ENCODE measurements around the gene SLIT3. TPM values are rescaled to one million over a fixed set of nuclear protein-coding genes. Genes with fewer than 3 reads are reported as not detected.

Gene SLIT3
- total RNA-seq, 3 donors from 2014 or later: 30.7 to 103 (median 54.1) TPM

GRCh38 chr5:168885324-168886120, 415.4 kb downstream of the SLIT3 start:
- Histone ChIP-seq H3K27ac (peak overlapping the region in 1 of 2 donors; percentile 52), H3K4me3 (no peak overlapping the region), H3K4me1 (no peaks in the 10 kb centered on the region), H3K27me3 (no peaks in the 10 kb centered on the region), H3K36me3 (no peaks in the 10 kb centered on the region), H3K9me3 (no peaks in the 10 kb centered on the region)
- no peak for TF ChIP-seq CTCF (IDR thresholded peaks at IDR 0.05)
- no peak for TF ChIP-seq POLR2AphosphoS5 (IDR thresholded peaks at IDR 0.05)
- TF ChIP-seq POLR2A (IDR thresholded peaks at IDR 0.05): no peak
- intact Hi-C loops (cut with DNase I; ENCODE audit: low total_unique reads): no loop called here
- DNase-seq (ENCODE audit: low spot score in 2 of 2): no peak

- Histone ChIP-seq H3K27me3 (no peaks in the 10 kb centered on the region), H3K27ac (no peak overlapping the region), H3K4me1 (no peaks in the 10 kb centered on the region), H3K36me3 (no peaks in the 10 kb centered on the region), H3K4me3 (no peak overlapping the region), H3K9me3 (no peaks in the 10 kb centered on the region)
- no peak for DNase-seq (ENCODE audit: low spot score in 2 of 2)
- TF ChIP-seq POLR2AphosphoS5 (IDR thresholded peaks at IDR 0.05) (no peak), CTCF (IDR thresholded peaks at IDR 0.05) (no peak), POLR2A (IDR thresholded peaks at IDR 0.05) (no peak)
- intact Hi-C loops (cut with DNase I; ENCODE audit: low total_unique reads): no loop called here
Measured at GRCh38 chr5:168883991-168884390, 416.9 kb downstream of the SLIT3 start.

DNA sequence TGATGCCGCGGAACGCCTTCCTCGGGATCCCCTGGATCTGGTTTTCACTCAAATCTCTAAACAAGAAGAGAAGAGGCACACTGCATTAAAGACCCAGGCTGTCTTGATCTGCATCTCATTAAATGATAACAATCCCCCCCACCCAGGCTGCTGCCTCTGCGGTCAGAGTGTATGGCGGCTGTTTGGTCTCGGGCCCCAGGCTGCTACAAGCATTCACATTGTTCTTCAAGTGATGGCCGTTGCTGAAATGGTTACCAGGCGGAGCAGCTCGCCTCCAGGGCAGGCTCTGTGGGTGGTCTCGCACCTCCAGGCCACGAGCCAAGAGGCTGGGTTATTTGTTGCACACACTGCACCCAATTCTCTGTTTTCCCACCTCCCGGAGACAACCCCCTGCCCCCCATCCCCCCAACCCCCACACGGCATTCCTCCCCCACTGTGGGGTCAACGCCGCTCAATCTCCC, 417.6 kb downstream of the SLIT3 start:
- TF ChIP-seq CTCF (IDR thresholded peaks at IDR 0.05) (no peak), POLR2AphosphoS5 (IDR thresholded peaks at IDR 0.05) (no peak), POLR2A (IDR thresholded peaks at IDR 0.05) (no peak)
- Histone ChIP-seq H3K27me3 (no peaks in the 10 kb centered on the region), H3K4me1 (no peaks in the 10 kb centered on the region), H3K27ac (no peak overlapping the region), H3K4me3 (no peak overlapping the region), H3K9me3 (no peaks in the 10 kb centered on the region), H3K36me3 (no peaks in the 10 kb centered on the region)
- DNase-seq (ENCODE audit: low spot score in 2 of 2): no peak
- intact Hi-C loops (cut with DNase I; ENCODE audit: low total_unique reads): no loop called here

DNA sequence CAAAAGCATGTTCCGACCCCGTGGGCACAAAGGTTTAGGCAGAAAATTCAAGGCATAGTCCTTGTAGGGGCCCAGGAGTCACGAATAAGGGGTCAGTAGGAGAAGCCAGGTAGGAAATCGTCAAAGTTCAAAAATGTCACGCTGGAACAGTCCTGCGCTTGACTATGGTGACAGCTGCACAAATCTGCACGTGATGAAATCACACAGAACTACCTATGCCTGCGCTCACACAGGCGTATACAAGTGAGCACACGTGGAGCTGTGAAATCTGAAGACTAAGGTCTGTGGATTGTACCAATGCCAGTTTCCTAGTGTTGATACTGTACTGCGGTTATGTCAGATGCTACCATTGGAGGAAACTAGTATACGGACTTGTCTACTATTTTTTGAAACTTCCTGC, 418.7 kb downstream of the SLIT3 start:
- no peak overlapping the region for H3K4me3 ChIP-seq
- H3K9me3 ChIP-seq: no peaks in the 10 kb centered on the region
- H3K27ac ChIP-seq: no peak overlapping the region
- no peaks in the 10 kb centered on the region for H3K4me1 ChIP-seq
- DNase-seq (ENCODE audit: low spot score in 2 of 2): no peak
- intact Hi-C loops (cut with DNase I; ENCODE audit: low total_unique reads): no loop called here
- H3K27me3 ChIP-seq: no peaks in the 10 kb centered on the region
- H3K36me3 ChIP-seq: no peaks in the 10 kb centered on the region
- TF ChIP-seq CTCF (IDR thresholded peaks at IDR 0.05): no peak
- no peak for TF ChIP-seq POLR2AphosphoS5 (IDR thresholded peaks at IDR 0.05)
- no peak for TF ChIP-seq POLR2A (IDR thresholded peaks at IDR 0.05)

DNA sequence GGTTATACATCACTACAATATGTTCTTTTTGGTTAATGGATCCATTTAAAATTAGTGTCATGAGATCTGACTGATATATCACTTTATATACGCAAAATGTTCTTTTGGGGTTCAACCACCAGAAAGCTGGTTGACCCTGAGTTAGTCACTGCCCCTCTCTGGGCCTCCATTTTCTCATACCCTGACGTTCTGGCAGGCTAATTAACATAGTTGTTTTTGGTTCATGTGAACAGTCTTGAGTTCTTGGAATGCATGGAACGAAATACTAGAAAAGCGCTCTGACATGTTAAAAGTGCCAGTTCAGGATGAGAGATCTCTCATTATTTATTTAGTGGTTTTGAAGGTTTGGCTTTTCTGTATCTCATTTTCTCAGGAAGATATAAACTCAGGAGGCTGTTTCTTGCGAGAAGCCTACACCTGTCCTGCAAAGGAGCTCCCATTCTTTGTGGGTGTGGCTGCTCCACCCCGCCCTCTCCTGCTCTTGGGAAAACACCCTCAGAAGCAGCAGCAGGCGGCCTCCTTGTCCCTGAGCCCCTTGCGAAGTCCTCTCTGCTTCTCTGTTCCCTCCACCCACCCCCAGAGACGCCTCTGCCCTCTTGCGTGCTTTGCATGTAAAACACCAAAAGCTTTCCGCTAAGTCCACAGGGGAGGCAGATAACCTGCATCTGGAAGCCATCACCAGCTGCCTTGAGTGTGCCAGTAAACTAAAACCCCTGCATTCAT, 419.4 kb downstream of the SLIT3 start:
- H3K27ac ChIP-seq: no peak overlapping the region
- H3K9me3 ChIP-seq: no peaks in the 10 kb centered on the region
- no peaks in the 10 kb centered on the region for H3K4me1 ChIP-seq
- intact Hi-C loops (cut with DNase I; ENCODE audit: low total_unique reads): no loop called here
- H3K27me3 ChIP-seq: no peaks in the 10 kb centered on the region
- TF ChIP-seq POLR2AphosphoS5 (IDR thresholded peaks at IDR 0.05): no peak
- no peak for TF ChIP-seq POLR2A (IDR thresholded peaks at IDR 0.05)
- TF ChIP-seq CTCF (IDR thresholded peaks at IDR 0.05): no peak
- no peak overlapping the region for H3K4me3 ChIP-seq
- DNase-seq (ENCODE audit: low spot score in 2 of 2): no peak
- H3K36me3 ChIP-seq: no peaks in the 10 kb centered on the region

Data from breast epithelium (tissue), 4 donors.